ENCODE data around the gene AMBP. TPM values are rescaled to one million over a fixed set of nuclear protein-coding genes. Genes with fewer than 3 reads are reported as not detected.

The AMBP gene
- total and polyA plus RNA-seq, 2 donors (not counting 1 experiment from before 2014, with no cell fraction given): not detected

DNA sequence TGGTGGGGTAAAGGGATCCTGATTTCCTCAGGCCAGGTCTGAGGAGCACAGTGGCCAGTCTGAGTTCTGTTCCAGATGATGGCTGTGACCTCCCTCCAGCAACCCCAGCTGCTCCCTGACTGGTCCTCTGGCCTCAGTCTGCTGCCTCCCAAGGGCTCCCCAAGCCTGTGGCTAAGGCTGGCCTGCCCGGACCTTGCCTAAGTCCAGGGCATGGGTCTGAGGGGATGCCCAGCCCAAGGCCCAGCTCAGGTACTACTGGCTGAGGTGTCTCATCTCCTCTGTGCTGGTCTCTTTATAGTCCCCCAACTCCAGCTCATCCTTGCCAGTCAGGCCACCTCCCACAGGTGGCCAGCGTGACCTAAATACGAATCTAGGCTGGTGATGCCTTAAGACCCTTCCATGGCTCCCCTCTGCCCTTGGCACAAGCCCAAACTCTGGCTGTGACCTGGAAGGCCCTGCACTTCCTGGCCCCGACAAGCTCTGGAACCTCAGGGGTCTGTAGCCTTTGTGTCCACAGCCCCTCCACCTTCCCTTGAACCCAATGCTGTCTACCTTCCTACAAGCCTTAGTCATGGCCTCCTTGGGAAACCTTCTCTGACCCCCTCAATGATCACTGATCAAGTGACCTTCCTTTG, 11.2 kb upstream of the AMBP start:
- H3K4me1 ChIP-seq (ENCODE audit: control insufficient read depth in 2 of 2, insufficient read depth in 2 of 2, low read length in 2 of 2): no peaks in the 10 kb centered on the region
- H4K20me1 ChIP-seq (ENCODE audit: control insufficient read depth, insufficient read depth, low read length, poor library complexity, severe bottlenecking): no peaks in the 10 kb centered on the region
- no peak overlapping the region for H3K4me3 Mint-ChIP-seq
- H3K4me3 ChIP-seq (ENCODE audit: control extremely low read depth in 1 of 5, extremely low read depth in 1 of 5, insufficient read depth in 1 of 5, low read depth in 2 of 5, low read length in 4 of 5): no peak overlapping the region
- H3K79me2 ChIP-seq (ENCODE audit: control insufficient read depth, insufficient read depth, low read length): no peaks in the 10 kb centered on the region
- intact Hi-C loops (cut with micrococcal nuclease): no loop called here
- no peaks in the 10 kb centered on the region for H3K36me3 ChIP-seq (replicated peaks in 1 of 2; ENCODE audit: control extremely low read depth in 1 of 2, control insufficient read depth in 1 of 2, extremely low read depth in 1 of 2, insufficient read depth in 2 of 2, low read length in 1 of 2)
- no peak overlapping the region for H3K9ac ChIP-seq (ENCODE audit: low read length)
- peaks cover 11% of the 10 kb centered on the region for H3K27me3 Mint-ChIP-seq
- TF ChIP-seq, protein P1, sequence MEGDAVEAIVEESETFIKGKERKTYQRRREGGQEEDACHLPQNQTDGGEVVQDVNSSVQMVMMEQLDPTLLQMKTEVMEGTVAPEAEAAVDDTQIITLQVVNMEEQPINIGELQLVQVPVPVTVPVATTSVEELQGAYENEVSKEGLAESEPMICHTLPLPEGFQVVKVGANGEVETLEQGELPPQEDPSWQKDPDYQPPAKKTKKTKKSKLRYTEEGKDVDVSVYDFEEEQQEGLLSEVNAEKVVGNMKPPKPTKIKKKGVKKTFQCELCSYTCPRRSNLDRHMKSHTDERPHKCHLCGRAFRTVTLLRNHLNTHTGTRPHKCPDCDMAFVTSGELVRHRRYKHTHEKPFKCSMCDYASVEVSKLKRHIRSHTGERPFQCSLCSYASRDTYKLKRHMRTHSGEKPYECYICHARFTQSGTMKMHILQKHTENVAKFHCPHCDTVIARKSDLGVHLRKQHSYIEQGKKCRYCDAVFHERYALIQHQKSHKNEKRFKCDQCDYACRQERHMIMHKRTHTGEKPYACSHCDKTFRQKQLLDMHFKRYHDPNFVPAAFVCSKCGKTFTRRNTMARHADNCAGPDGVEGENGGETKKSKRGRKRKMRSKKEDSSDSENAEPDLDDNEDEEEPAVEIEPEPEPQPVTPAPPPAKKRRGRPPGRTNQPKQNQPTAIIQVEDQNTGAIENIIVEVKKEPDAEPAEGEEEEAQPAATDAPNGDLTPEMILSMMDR (IDR thresholded peaks at IDR 0.05): no peak
- no peak for TF ChIP-seq EZH2 (IDR thresholded peaks at IDR 0.05; ENCODE audit: borderline replicate concordance, insufficient read depth, low read depth, low read length, poor library complexity, severe bottlenecking)
- no peaks in the 10 kb centered on the region for H3K4me1 Mint-ChIP-seq
- H3K27ac ChIP-seq (ENCODE audit: low read length in 2 of 2): no peak overlapping the region
- DNase-seq (no peak), ATAC-seq (ENCODE audit: low read depth) (no peak)
- no peak overlapping the region for H2AFZ ChIP-seq (ENCODE audit: insufficient read depth, low read depth, low read length, poor library complexity, severe bottlenecking)
- no peak overlapping the region for H3K4me2 ChIP-seq (replicated peaks; ENCODE audit: low read depth, low read length, poor library complexity, severe bottlenecking)
- WGBS (ENCODE audit: insufficient coverage): 85% methylated on average over 4 of the region's 4 CpGs
- H3K9me3 Mint-ChIP-seq (ENCODE audit: insufficient read depth): no peaks in the 10 kb centered on the region
- ChIA-PET CTCF (no interaction called here), POLR2A (no interaction called here)
- H3K9me3 ChIP-seq (ENCODE audit: control extremely low read depth in 1 of 3, control insufficient read depth in 2 of 3, insufficient read depth in 1 of 3, low read length in 2 of 3): no peaks in the 10 kb centered on the region
- H3K27ac Mint-ChIP-seq: no peak overlapping the region
- no peaks in the 10 kb centered on the region for H3K27me3 ChIP-seq (replicated peaks in 1 of 4; ENCODE audit: control extremely low read depth in 1 of 4, control insufficient read depth in 3 of 4, insufficient read depth in 4 of 4, low read length in 3 of 4)

DNA sequence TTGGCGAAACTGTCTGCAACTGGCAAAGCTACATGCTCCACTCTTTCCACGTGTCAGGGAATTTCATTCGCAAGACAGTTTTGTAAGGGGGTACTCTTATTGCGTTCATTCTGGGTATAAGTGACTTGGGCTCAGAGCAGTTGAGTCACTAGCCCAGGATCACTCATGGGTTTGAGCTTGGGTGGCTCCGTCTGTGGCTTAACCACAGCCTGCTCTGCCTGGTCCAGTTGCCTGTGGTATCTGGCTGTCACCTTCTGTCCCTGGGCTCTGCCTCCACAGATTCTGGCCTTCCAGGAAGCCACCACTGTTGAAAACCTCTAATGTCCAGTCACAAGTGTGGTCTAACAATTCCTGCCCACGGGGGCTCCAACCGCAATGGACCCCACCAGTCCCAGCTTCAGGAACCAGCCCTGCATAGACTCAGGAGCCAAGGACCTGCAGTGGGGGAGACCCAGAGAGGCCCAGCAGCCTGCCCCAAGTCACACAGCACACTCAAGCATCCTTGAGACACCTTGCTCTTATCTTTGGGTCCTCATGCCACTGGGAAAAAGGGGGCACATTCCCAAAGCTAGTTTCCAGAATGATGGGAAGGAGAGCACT, 10.6 kb upstream of the AMBP start:
- ATAC-seq (ENCODE audit: low read depth) (no peak), DNase-seq (no peak)
- TF ChIP-seq, protein P1 (IDR thresholded peaks at IDR 0.05): no peak
- TF ChIP-seq EZH2 (IDR thresholded peaks at IDR 0.05; ENCODE audit: borderline replicate concordance, insufficient read depth, low read depth, low read length, poor library complexity, severe bottlenecking): no peak
- Histone ChIP-seq H3K9ac (ENCODE audit: low read length) (no peak overlapping the region), H3K4me1 (ENCODE audit: control insufficient read depth in 2 of 2, insufficient read depth in 2 of 2, low read length in 2 of 2) (no peaks in the 10 kb centered on the region), H3K4me3 (ENCODE audit: control extremely low read depth in 1 of 5, extremely low read depth in 1 of 5, insufficient read depth in 1 of 5, low read depth in 2 of 5, low read length in 4 of 5) (no peak overlapping the region), H3K9me3 (ENCODE audit: control extremely low read depth in 1 of 3, control insufficient read depth in 2 of 3, insufficient read depth in 1 of 3, low read length in 2 of 3) (no peaks in the 10 kb centered on the region), H3K79me2 (ENCODE audit: control insufficient read depth, insufficient read depth, low read length) (no peaks in the 10 kb centered on the region), H3K27ac (ENCODE audit: low read length in 2 of 2) (no peak overlapping the region), H2AFZ (ENCODE audit: insufficient read depth, low read depth, low read length, poor library complexity, severe bottlenecking) (no peak overlapping the region), H3K27me3 (replicated peaks in 1 of 4; ENCODE audit: control extremely low read depth in 1 of 4, control insufficient read depth in 3 of 4, insufficient read depth in 4 of 4, low read length in 3 of 4) (no peaks in the 10 kb centered on the region), H3K36me3 (replicated peaks in 1 of 2; ENCODE audit: control extremely low read depth in 1 of 2, control insufficient read depth in 1 of 2, extremely low read depth in 1 of 2, insufficient read depth in 2 of 2, low read length in 1 of 2) (no peaks in the 10 kb centered on the region), H4K20me1 (ENCODE audit: control insufficient read depth, insufficient read depth, low read length, poor library complexity, severe bottlenecking) (no peaks in the 10 kb centered on the region), H3K4me2 (replicated peaks; ENCODE audit: low read depth, low read length, poor library complexity, severe bottlenecking) (no peak overlapping the region)
- no peak overlapping the region for H3K4me3 Mint-ChIP-seq
- H3K4me1 Mint-ChIP-seq: no peaks in the 10 kb centered on the region
- 91% methylated on average over 7 of the region's 7 CpGs for WGBS (ENCODE audit: insufficient coverage)
- H3K27ac Mint-ChIP-seq: no peak overlapping the region
- peaks cover 15% of the 10 kb centered on the region for H3K27me3 Mint-ChIP-seq
- CTCF ChIA-PET: interaction anchor here (1.0 kb wide), 1 partner anchor 19 kb away, joined by 3 read pairs; no protein-coding TSS in a partner anchor
- no peaks in the 10 kb centered on the region for H3K9me3 Mint-ChIP-seq (ENCODE audit: insufficient read depth)
- POLR2A ChIA-PET: no interaction called here
- intact Hi-C loops (cut with micrococcal nuclease): no loop called here
